GM10266 (cell line): ENCODE data around the gene ARID3C.

ENCODE experiments used
- DNase-seq: peaks from one replicate; pipeline ENCODE4 v3.0.0; 2012; ENCODE audit errors: extremely low spot score
- CTCF ChIP-seq: IDR thresholded peaks from 2 replicates; pipeline ENCODE4 v1.5.1; 2012; ENCODE audit warnings: mild to moderate bottlenecking, low read depth; ENCODE audit not compliant: control insufficient read depth, insufficient read depth; ENCODE audit errors: missing control alignments

ARID3C gene

DNA sequence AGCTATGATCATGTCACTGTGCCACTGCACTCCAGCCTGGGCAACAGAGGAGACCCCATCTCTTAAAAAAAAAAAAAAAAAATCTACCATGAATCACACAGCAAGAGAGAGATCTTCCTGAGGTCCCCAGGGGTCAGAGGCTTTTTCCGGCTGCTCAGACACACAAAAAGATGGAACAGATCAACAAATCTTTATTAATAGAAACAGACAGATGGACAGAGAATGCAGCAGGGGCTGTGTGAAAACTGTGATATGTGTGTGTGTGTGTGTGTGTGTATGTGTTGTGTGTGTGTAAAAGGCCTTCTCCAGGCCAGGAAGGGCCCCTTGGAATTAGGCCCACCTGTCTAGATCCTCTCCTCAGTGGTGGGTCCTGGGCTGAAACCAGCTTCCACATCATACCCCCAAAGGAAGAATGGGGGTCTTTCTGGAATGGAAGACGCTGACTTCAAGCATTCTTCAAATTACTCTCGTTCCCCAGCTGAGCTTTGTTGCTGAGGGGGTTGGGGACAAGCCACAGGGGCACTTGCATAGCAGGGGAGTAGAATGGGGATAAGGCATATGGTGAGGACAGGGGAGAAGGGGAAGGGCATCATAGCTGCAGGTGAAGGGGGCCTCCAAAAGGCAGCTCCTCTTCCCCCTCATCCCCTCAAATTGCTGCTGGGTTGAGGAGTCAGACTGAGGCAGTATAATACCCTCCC lies 5.8 kb upstream of the ARID3C start:
- DNase-seq: no peak
- TF ChIP-seq CTCF: no peak

- peak; percentile 85 for DNase-seq
- peak; percentile 93 for TF ChIP-seq CTCF
These were observed 5.1 kb upstream of the ARID3C start for GRCh38 chr9:34633851-34634550.

DNA sequence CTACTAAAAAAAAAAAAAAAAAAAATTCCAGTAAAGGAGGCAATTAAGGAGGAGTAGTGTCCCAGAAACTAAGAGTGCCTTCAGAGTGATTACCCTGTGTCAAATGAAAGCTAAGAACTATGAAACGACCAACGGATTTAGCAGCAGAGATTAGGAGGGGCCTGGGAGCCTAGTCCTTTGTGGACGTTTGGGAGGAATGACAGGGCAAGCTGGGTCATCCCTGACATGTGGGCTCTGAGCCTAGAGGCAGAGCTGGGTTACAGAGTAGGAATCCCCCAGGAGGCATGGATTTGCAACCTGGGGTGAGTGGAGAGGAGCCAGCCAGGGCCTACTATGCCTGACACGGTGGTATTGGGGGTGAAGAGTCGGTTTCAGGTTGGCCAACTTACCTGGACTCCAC lies 4.3 kb upstream of the ARID3C start:
- DNase-seq: no peak
- TF ChIP-seq CTCF: no peak

DNA sequence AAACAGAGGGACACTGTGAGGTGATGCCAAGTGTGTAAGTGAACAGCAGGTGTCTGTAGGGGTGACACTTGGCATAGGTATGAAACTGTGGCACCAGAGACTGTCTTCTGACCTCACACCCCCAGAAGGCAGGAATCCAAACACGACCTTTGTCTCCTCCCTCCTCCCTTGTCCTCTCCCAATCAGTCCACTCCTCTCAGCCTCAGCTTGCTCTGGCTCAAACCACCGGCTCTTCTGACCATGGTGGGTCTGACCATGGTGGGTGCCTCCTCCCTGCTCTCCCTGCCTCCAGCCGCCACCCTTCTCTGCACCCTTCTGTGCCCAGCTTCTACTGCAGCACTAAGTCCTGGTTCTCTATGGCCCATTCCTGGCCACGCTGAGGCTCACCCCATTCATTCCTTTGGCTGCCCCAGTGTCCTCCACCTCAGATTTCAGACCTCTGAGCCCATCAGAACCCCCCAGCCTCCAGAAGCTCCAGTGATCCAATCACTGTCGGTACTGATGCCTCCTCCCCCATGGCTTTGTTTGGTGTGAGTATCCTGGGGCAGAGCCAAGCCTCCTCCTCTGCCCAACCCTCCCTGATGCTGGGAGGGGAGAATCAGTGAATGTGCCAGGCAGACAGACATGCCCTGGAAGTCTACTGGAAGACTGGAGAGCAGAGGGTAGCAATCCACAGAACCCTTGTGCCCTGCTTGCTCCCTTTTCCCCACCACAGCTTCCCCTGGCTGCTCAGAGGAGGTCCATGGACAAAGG lies 1.7 kb upstream of the ARID3C start:
- no peak for DNase-seq
- TF ChIP-seq CTCF: no peak

DNA sequence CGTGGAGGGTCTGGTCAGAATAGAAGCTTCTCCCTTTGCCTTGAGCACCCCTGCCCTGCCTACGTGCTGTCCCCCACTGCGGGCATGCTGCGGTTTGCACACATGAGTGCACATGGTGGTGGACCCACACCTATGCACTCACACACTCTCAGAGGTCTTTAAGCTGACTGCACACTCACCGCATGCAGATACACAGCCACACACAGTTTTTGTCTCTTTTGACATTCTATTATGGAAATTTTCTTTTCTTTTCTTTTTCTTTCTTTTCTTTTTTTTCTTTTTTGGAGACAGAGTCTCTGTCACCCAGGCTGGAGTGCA lies 584 bp upstream of the ARID3C start:
- DNase-seq: no peak
- TF ChIP-seq CTCF: no peak

GRCh38 chr9:34627716-34628655 lies 880 bp downstream of the ARID3C start:
- DNase-seq: no peak
- TF ChIP-seq CTCF: no peak
